HG03439 (cell line): ENCODE data around the gene SLIRP.
"Not testable (repeated sequence)": the region's sequence is repeated elsewhere in the genome, so short reads cannot be mapped to it uniquely, and the experiment has no call there.

Experiments
- ATAC-seq: cut with Tn5 transposase; IDR thresholded peaks from one replicate; pipeline ENCODE4 v1.9.1; 2021; ENCODE audit warnings: mild to moderate bottlenecking, moderate library complexity; ENCODE audit not compliant: unreplicated experiment

SLIRP gene

GRCh38 chr14:77741438-77741837 is 33.5 kb downstream of the SLIRP start:
- ATAC-seq = no peak

DNA sequence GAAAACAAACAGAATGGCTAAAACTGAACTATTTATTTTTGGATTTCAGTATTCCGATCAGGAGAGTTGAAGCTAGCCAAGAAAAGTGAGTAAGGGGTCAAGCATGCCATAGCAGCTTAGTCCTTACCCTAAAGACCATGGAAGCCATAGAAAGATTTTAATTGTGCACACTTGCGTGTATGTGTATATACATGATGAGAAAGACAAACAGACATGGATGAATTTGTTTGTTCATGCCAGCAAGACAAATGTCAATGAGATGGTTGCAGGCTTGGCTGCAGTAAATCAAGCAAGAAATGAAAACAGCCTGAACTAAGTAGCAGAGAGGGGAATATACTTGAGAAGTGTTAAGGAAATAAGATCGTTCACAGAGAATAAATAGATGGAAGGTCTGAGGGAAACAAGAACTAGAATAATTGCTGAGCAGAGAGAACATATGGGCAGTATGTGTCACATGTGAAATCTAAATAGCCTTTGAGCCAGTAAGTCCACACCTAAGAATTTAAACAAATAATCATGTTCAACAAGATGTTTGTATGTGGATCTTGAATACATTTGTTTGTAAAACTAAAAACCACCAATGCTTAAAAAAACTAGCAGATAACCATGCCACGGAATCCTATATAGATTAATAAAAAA is 38.3 kb downstream of the SLIRP start:
- no peak for ATAC-seq

GRCh38 chr14:77747425-77747824 is 39.5 kb downstream of the SLIRP start:
- ATAC-seq = not testable (repeated sequence)

- no peak for ATAC-seq
These were observed 44.4 kb downstream of the SLIRP start for GRCh38 chr14:77752266-77752665.

DNA sequence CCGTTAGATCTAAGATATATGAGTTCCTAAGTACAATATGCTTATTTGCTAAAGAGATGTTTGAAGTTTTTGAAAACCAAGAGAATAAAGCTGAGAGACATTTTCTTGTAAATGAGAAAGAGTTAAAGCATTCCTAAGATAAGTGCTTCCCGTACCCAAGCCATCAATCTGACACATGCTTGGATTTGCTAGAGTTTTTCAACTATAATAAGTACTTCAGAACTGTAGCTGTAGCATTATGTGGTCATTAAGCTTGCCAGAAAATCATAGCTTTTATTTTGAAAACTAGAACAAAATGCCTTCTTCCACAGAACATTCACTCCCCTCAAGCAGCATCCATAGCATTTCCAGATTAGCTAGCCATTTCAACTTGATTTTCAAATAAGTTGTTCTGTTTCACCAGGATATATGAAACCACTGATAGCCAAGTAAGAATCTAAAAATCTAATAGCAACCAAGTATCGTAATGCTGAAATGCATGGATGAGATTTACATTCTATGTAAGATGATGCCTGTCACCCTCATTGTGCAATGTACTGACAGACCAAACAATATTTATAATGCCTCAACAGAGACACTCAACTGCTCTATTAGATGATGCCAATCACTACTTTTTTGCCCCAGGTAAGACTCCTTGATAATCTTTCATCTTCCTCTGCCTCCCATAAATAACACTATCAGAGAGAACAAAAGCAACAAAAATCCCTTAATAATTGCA is 45.1 kb downstream of the SLIRP start:
- ATAC-seq = no peak

DNA sequence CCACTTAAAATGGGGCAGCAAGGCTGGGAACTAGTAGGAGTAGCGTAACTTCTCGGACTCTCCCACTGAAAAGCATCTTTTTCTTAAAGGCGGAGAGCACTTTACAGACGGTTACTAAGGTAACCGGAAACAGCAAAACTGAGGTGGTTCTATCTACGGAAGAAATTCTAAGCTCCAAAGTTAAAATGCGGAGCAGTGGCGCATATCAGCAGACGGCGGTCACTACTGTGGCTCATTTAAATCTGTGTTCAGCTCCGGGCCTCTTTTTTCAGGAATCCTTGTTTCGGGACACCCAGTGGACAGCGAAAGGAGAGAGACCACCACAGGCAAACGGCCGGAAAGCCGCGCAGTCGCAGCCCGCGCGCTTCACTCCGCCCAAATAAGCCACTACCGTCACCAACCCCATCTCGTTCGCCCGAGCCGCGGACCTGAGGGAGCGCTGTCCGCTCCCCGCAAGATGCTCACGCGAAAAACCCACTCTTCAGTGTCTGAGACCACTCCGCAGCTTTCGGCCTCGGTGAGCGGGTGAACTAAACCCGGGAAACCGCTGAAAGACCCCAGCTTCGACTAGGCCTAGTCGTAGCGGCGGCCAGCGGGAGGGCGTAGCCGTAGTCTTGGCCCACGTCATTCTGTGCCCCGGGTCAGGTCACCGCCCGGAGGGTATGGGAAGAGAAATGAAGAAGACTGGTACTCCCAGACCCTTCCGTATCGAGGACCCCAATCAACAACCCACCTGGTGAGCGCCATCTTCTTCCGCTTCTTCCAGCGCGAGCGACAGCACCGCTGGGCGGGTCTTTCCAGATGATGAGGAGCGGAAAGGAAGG is 52.7 kb downstream of the SLIRP start, which contains the start of gene SNW1:
Gene SNW1 (minus strand): TSS at position 776 of the 824 bp plus-strand sequence. CDS start 29 bp downstream, at position 747.
- peak; percentile 93 for ATAC-seq

DNA sequence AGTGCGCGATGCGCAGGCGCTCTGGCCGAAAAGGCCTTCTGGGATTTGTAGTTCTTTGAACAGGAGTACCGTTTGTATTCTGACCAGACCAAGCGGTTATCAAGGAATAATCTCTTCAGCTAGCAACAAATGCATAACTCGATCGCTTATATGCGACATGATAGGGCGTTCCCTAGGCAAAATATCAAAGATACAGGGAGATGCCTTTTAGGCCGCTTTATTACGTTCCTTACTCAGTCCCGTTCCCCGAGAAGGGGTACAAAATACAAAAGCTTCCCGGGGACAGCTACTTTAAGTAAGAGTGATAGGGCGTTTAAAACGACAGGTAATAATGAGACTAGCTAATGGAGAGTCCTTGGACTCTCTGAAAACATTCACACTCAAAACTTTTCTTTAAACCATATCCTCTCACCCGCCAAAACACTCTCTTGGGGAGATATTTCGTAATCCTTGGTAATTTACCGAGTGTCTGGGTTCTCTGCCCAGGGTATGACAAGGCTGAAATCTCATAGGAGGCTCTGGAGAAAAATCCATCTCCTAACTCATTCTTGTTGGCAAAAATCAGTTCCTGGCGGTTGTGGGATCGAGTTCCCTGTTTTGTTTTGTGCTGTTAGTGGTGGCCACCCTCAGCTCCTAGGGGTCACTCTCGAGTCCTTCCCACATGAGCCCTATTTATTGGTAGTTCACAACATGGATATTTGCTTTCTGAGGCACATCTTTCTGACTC is 53.5 kb downstream of the SLIRP start:
- peak; percentile 17 for ATAC-seq

- ATAC-seq = no peak
These were observed 55.4 kb downstream of the SLIRP start for GRCh38 chr14:77763316-77763715.

DNA sequence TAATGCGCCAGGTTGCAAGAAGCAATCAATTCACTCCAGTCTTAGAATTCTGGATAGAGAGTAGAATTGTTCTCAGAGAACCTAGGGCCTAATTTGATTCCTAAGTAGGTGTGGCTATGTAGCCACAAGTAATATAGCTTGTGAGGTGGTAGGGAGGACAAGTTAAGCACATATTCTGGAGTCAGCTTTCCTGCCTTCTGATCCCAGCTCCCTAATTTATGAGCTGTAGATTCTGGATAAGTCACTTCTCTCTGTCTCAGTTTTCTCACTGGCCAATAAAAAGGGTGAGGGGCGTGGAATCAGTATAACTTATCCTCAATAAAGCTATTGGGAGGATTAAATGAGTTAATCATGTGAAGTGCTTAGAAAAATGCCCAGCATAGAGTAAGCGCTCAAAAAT is 56.1 kb downstream of the SLIRP start:
- ATAC-seq = no peak
